ENCODE results near the gene ARID3A.
"Not testable (repeated sequence)": the region's sequence is repeated elsewhere in the genome, so short reads cannot be mapped to it uniquely, and the experiment has no call there.

ARID3A gene

DNA sequence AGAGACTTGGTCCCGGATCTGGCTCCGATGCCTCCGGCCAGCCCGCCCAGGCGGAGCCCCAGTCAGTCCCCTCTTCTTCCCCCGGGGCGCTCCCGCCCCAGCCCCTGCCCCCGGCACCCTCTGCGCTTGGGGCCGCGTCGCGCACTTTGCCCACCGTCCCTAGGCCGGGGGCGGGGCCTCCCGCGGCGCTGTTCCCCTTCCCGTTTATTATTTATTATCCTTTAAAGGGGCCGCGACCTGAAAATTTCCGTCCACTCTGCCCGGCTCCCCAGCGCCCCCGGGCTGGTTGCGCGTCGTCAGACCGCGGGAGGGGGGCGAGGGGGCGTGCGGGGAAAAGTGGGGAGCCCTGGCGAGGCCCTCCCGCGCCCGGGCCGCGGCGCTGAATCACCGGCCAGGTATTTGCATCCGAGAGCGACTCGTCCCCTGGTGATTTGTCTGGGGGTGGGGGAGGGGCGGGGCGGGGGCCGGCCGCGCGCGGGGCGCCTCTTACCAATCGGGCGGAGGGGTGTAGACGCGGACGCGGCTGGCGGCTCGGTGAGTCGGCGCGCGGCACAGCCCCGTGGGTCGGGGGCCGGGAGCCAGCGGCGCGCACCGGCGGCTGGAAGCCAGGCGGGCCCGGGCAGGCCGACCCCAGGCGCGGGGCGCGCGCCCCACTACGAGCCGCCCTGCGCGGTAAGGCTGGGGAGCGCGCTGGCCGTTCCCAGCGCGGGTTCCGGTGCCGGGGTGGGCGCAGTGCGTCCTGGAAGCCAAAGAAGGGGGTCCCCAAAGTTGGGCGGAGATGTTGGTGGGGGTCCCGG, at the start of gene ARID3A:
Gene ARID3A, plus strand, starts transcription at position 510 of the 797 bp plus-strand sequence. CDS start 3,494 bp downstream, outside the sequence.
- peak; percentile 90 for DNase-seq

GRCh38 chr19:876089-876488, 49.7 kb upstream of the ARID3A start:
- no peak for DNase-seq

DNA sequence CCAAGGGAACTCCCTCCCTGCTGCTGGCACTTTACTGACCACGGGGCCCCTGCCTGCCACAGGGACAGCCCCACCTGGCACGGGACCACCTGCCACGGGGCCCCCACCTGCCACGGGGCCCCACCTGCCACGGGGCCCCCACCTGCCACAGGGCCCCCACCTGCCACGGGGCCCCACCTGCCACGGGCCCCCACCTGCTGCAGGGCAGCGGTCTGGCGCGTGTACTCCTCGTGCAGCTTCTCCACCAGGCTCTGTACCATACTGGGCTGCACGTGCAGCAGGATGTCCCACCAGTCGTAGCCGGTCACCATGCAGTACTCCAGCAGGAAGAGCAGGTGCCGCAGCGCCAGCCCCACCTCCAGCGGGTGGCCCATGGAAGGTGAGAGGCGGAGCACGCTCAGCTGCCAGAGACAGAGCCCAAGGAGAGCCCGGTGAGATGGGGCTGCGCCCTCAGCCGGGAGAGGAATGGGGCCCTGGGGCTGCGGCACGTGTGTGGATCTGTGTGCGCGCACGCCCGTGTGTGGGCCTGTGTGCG, 49.0 kb upstream of the ARID3A start:
- no peak for DNase-seq

GRCh38 chr19:877992-878660, 47.7 kb upstream of the ARID3A start:
- not testable (repeated sequence) for DNase-seq

DNA sequence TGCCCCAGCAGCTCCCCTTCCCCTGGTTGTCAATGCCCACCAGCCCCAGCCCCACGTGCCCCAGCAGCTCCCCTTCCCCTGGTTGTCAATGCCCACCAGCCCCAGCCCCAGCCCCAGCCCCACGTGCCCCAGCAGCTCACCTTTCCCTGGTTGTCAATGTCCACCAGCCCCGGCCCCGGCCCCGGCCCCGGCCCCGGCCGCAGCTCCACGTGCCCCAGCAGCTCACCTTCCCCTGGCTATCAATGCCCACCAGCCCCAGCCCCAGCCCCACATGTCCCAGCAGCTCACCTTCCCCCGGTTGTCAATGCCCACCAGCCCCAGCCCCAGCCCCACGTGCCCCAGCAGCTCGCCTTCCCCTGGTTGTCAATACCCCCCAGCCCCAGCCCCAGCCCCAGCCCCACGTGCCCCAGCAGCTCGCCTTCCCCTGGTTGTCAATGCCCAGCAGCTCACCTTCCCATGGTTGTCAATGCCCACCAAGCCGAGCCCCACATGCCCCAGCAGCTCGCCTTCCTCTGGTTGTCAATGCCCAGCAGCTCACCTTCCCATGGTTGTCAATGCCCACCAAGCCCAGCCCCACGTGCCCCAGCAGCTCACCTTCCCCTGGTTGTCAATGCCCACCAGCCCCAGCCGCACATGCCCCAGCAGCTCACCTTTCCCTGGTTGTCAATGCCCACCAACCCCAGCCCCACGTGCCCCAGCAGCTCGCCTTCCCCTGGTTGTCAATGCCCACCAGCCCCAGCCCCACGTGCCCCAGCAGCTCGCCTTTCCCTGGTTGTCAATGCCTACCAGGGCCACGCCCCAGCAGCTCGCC, 46.9 kb upstream of the ARID3A start:
- DNase-seq = not testable (repeated sequence)

DNA sequence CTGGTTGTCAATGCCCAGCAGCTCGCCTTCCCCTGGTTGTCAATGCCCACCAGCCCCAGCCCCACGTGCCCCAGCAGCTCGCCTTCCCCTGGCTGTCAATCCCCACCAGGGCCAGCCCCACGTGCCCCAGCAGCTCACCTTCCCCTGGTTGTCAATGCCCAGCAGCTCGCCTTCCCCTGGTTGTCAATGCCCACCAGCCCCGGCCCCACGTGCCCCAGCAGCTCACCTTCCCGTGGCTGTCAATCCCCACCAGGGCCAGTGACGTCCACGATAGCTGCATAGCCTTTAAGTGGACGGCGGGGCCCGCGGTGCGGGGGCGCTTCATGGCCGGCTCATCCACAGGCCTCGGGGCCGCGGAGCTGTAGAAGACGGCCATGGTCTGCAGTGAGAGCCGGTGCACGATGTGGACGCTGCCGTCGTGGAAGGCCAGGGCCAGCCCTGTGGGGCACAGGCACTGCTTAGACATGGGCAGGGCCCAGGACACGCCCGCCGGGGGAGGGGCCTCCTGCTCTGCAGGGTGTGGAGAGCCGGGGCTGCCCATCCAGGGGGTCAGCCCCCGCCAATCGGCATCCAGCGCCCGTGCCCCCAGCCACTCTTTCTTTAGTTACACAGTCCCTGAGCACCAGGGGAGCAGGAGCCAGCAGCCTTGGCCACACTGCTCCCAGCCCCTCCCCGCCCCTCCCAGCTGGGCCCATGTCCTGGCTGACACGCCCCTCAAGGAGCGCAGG, 46.0 kb upstream of the ARID3A start:
- no peak for DNase-seq

- no peak for DNase-seq
Observed at GRCh38 chr19:881385-882071, 44.3 kb upstream of the ARID3A start.

DNA sequence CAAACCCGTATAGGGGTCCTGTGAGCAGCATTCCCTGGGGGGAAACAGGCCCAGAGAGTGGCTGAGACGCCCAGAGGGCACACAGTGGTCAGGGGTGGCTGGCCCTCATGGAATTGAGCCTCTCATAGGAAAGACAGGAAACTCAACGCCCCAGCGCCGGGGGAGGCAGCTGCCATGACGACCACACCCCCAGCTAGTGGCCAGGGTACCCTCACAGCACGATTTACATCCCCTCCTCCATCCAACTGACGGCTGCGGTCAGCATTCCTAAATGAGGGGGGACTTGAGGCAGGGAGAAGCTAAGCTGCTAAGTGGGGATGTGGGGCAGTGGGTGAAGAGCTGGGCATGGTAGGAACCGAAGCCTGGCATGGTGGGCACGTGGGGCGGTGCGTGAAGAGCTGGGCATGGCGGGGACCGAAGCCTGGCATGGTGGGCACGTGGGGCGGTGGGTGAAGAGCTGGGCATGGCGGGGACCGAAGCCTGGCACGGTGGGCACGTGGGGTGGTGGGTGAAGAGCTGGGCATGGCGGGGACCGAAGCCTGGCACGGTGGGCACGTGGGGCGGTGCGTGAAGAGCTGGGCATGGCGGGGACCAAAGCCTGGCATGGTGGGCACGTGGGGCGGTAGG, 42.9 kb upstream of the ARID3A start:
- DNase-seq = no peak

- peak; percentile 33 for DNase-seq
Observed at GRCh38 chr19:883661-884211, 42.1 kb upstream of the ARID3A start.

- DNase-seq = no peak
Observed at GRCh38 chr19:884420-885211, 41.2 kb upstream of the ARID3A start.

DNA sequence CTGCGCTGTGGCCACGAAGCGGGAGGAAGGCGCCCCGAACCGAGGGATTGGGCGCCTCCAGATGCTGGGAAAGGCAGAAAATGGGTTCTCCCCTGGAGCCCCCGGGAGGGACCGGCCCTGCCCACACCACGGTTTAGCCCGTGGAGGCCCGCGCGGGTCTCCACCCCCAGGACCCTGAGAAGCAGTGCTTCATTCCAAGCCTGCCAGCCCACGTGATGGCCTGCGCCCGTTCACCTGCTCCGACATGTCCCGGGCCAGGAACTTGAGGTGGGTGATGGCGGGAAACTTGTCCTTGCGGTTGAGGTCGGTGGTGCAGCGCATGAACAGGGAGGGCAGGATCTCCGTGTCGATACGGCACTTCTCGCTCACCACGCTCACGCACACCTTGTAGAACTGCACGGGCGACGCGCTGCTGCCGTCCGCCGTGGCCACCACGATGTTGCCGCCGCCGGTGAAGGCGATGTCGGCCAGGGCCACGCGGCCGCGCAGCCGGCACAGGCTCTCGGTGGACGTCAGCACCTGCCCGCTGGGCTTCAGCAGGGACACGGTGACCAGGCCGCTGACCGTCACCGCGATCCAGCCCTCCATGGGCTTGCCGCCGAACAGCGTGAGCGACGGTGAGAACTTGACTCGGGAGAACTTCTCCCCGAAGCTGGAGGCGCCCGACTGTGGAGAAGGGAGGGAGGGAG, 40.2 kb upstream of the ARID3A start:
- no peak for DNase-seq

GRCh38 chr19:887072-887471, 38.8 kb upstream of the ARID3A start:
- no peak for DNase-seq

- DNase-seq = no peak
Observed at GRCh38 chr19:887599-887998, 38.2 kb upstream of the ARID3A start.

GRCh38 chr19:888581-889385, 37.1 kb upstream of the ARID3A start:
- no peak for DNase-seq

GRCh38 chr19:889662-890295, 36.1 kb upstream of the ARID3A start:
- DNase-seq = no peak

DNA sequence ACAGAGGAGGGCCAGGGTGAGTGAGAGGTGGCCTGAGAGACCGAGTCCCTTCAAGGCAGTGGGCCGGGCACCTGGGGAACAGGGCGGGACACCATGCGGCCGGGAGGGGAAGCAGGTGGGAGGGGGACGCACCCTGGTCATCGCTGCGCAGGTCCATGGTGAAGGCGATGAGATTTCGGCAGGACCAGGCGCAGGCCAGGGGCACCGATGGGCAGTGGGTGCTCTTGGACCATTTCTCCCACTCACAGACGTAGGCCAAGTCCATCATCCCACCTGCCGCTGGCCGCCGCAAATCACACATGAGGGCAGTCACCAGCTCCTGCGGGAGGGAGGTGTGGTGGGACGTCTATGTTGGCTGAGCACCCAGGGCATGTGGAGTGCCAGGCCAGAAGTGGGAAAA, 35.0 kb upstream of the ARID3A start:
- DNase-seq = no peak

DNA sequence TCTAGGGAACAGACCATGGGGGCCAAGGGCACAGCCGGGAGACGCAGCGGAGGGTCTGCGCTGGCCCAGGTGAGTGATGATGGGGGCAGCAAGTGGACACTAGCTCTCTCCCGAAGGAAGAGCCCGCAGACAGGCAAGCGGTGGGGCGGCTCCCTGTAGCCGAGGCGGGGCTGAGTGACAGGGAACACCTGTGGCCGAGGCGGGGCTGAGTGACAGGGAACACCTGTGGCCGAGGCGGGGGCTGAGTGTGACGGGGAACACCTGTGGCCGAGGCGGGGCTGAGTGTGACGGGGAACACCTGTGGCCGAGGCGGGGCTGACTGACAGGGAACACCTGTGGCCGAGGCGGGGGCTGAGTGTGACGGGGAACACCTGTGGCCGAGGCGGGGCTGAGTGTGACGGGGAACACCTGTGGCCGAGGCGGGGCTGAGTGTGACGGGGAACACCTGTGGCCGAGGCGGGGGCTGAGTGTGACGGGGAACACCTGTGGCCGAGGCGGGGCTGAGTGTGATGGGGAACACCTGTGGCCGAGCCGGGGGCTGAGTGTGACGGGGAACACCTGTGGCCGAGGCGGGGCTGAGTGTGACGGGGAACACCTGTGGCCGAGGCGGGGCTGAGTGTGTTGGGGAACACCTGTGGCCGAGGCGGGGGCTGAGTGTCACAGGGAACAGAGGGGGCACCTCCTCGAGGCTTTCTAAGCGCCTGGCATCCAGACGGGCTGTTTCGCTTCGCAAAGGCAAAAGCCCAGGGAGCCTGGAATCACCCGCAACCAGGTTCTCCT, 34.2 kb upstream of the ARID3A start:
- DNase-seq = not testable (repeated sequence)
